ENCODE measurements around the gene ALDH1L2. TPM values are rescaled to one million over a fixed set of nuclear protein-coding genes. Genes with fewer than 3 reads are reported as not detected.

The ALDH1L2 gene
- total RNA-seq, 6 donors from 2014 or later: 1.2 to 11.6 (median 2.9) TPM

GRCh38 chr12:105030820-105031807 lies 53.1 kb downstream of the ALDH1L2 start:
- Histone ChIP-seq H3K36me3 (peaks cover 0 to 3% (median 0%) of the 10 kb centered on the region in 4 donors), H3K27ac (no peak overlapping the region), H3K4me3 (no peak overlapping the region), H3K4me1 (no peaks in the 10 kb centered on the region), H3K9me3 (no peaks in the 10 kb centered on the region), H3K27me3 (no peaks in the 10 kb centered on the region)
- no peak for TF ChIP-seq POLR2A (IDR thresholded peaks at IDR 0.05)
- TF ChIP-seq POLR2AphosphoS5 (IDR thresholded peaks at IDR 0.05): no peak
- TF ChIP-seq CTCF (IDR thresholded peaks at IDR 0.05): no peak
- TF ChIP-seq EP300 (IDR thresholded peaks at IDR 0.05): no peak
- ATAC-seq (ENCODE audit: low FRiP score in 2 of 2): no peak
- WGBS, 2 donors: 87 to 90% methylated on average over 9 of the region's 9 CpGs
- no peak for DNase-seq

DNA sequence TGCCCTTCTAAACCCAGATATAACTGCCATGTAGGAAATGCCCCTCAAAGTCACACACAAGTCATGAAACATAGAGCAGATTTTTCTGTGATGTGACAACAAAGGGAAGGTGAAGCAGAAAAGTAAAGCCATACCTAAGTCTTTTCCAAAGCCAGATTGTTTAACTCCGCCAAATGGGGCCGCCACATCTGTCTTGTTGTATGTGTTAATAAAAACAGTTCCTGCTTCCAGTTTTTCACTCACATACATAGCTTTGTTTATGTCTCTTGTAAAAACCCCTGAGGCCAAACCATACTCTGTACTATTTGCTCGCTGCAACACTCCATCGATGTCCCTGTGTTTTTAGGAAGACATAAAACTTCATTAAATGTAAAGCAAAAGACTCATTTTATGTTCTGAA lies 57.8 kb downstream of the ALDH1L2 start:
- no peak overlapping the region for H3K27ac ChIP-seq
- H3K27me3 ChIP-seq: no peaks in the 10 kb centered on the region
- no peak overlapping the region for H3K4me3 ChIP-seq
- ATAC-seq (ENCODE audit: low FRiP score in 2 of 2) (no peak), DNase-seq (no peak)
- no peak for TF ChIP-seq POLR2A (IDR thresholded peaks at IDR 0.05)
- no peak for TF ChIP-seq CTCF (IDR thresholded peaks at IDR 0.05)
- no peak for TF ChIP-seq EP300 (IDR thresholded peaks at IDR 0.05)
- no peak for TF ChIP-seq POLR2AphosphoS5 (IDR thresholded peaks at IDR 0.05)
- no peaks in the 10 kb centered on the region for H3K9me3 ChIP-seq
- H3K36me3 ChIP-seq: peaks cover 0 to under 1% (median 0%) of the 10 kb centered on the region in 4 donors
- peaks cover 0 to 9% (median 2%) of the 10 kb centered on the region in 4 donors for H3K4me1 ChIP-seq
- 86 to 87% methylated on average over 4 of the region's 4 CpGs for WGBS, 2 donors

DNA sequence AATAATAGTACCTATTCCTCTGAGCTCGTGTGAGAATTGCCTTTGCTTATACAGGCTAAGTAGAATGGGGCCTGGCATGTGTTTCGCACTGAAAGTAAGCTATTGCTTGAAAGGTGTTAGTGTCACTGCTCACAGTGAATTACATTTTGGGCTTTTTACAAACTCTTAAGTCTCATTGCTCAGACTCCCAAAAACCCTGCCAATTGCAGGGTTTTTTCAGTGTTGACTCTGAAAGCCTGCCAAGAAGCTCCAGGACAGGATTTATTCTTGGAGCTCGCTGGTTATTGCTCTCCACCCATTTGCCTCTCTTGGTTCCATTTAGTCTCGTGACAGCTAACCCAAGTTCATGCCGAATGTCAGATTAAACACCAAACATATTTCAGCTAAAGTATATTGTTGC lies 58.4 kb downstream of the ALDH1L2 start:
- H3K27ac ChIP-seq: no peak overlapping the region
- TF ChIP-seq EP300 (IDR thresholded peaks at IDR 0.05): no peak
- no peak for TF ChIP-seq POLR2A (IDR thresholded peaks at IDR 0.05)
- no peak for TF ChIP-seq CTCF (IDR thresholded peaks at IDR 0.05)
- TF ChIP-seq POLR2AphosphoS5 (IDR thresholded peaks at IDR 0.05): no peak
- H3K4me1 ChIP-seq: peaks cover 0 to 14% (median 3%) of the 10 kb centered on the region in 4 donors
- DNase-seq (peak in 1 of 2 donors; percentile 45), ATAC-seq (ENCODE audit: low FRiP score in 2 of 2) (peak in 1 of 2 donors; percentile 57)
- no peaks in the 10 kb centered on the region for H3K27me3 ChIP-seq
- H3K4me3 ChIP-seq: no peak overlapping the region
- 35 to 51% methylated on average over 5 of the region's 5 CpGs for WGBS, 2 donors
- no peaks in the 10 kb centered on the region for H3K9me3 ChIP-seq
- H3K36me3 ChIP-seq: no peaks in the 10 kb centered on the region

GRCh38 chr12:105024928-105025327 lies 59.3 kb downstream of the ALDH1L2 start:
- Histone ChIP-seq H3K36me3 (no peaks in the 10 kb centered on the region), H3K27ac (no peak overlapping the region), H3K27me3 (no peaks in the 10 kb centered on the region), H3K9me3 (no peaks in the 10 kb centered on the region), H3K4me1 (peaks cover 0 to 18% (median 6%) of the 10 kb centered on the region in 4 donors), H3K4me3 (no peak overlapping the region)
- 77 to 87% methylated on average over 2 of the region's 2 CpGs for WGBS, 2 donors
- ATAC-seq (ENCODE audit: low FRiP score in 2 of 2) (no peak), DNase-seq (no peak)
- TF ChIP-seq POLR2A (IDR thresholded peaks at IDR 0.05): no peak
- TF ChIP-seq EP300 (IDR thresholded peaks at IDR 0.05): no peak
- no peak for TF ChIP-seq POLR2AphosphoS5 (IDR thresholded peaks at IDR 0.05)
- no peak for TF ChIP-seq CTCF (IDR thresholded peaks at IDR 0.05)

Measured in upper lobe of left lung (tissue), 6 donors.